GM03348 (cell line): ENCODE data around the gene AGPAT2.

Experiments
- DNase-seq: peaks from one replicate; pipeline ENCODE4 v3.0.0; 2012; ENCODE audit warnings: low spot score

AGPAT2 gene

GRCh38 chr9:136700959-136701667 lies 13.9 kb upstream of the AGPAT2 start:
- DNase-seq: no peak

GRCh38 chr9:136700304-136700703 lies 13.0 kb upstream of the AGPAT2 start:
- no peak for DNase-seq

- no peak for DNase-seq
Measured at GRCh38 chr9:136698635-136699246, 11.5 kb upstream of the AGPAT2 start.

GRCh38 chr9:136697821-136698526 lies 10.7 kb upstream of the AGPAT2 start:
- DNase-seq: no peak

GRCh38 chr9:136697146-136697820 lies 10.0 kb upstream of the AGPAT2 start:
- no peak for DNase-seq

GRCh38 chr9:136696502-136696901 lies 9.2 kb upstream of the AGPAT2 start:
- DNase-seq: no peak

GRCh38 chr9:136695955-136696354 lies 8.7 kb upstream of the AGPAT2 start:
- DNase-seq: no peak

- DNase-seq: no peak
Measured at GRCh38 chr9:136695435-136695895, 8.2 kb upstream of the AGPAT2 start.

- DNase-seq: no peak
Measured at GRCh38 chr9:136694872-136695247, 7.6 kb upstream of the AGPAT2 start.

- peak; percentile 91 for DNase-seq
Measured at GRCh38 chr9:136694163-136694871, 7.1 kb upstream of the AGPAT2 start.

GRCh38 chr9:136693490-136694162 lies 6.4 kb upstream of the AGPAT2 start:
- peak; percentile 55 for DNase-seq

- no peak for DNase-seq
Measured at GRCh38 chr9:136693135-136693489, 5.9 kb upstream of the AGPAT2 start.

GRCh38 chr9:136692185-136693134 lies 5.2 kb upstream of the AGPAT2 start:
- no peak for DNase-seq

GRCh38 chr9:136691316-136692184 lies 4.3 kb upstream of the AGPAT2 start:
- DNase-seq: no peak

- no peak for DNase-seq
Measured at GRCh38 chr9:136690806-136691261, 3.6 kb upstream of the AGPAT2 start.

- no peak for DNase-seq
Measured at GRCh38 chr9:136690104-136690805, 3.0 kb upstream of the AGPAT2 start.

GRCh38 chr9:136689108-136689460 lies 1.8 kb upstream of the AGPAT2 start:
- DNase-seq: no peak

- no peak for DNase-seq
Measured at GRCh38 chr9:136688274-136689107, 1.2 kb upstream of the AGPAT2 start.
